Spinal cord (tissue), 10 donors: ENCODE data around the gene TBCEL. TPM values are rescaled to one million over a fixed set of nuclear protein-coding genes. Genes with fewer than 3 reads are reported as not detected.

Experiments used
- DNase-seq, 6 donors: peaks; one replicate each; pipeline versions ENCODE4 v3.0.0 to v3.0.0-alpha.2; 2013 to 2015; ENCODE audit warnings: low spot score in 6 of 6, low read depth in 4 of 6
- H3K27ac ChIP-seq: one replicate; pipeline ENCODE4 v1.5.1; 2013; ENCODE audit warnings: low read depth, low read length, control low read depth
- H3K27me3 ChIP-seq: one replicate; pipeline ENCODE4 v1.6.1; 2013; ENCODE audit warnings: low read length; ENCODE audit not compliant: control insufficient read depth, insufficient read depth
- H3K36me3 ChIP-seq: one replicate; pipeline ENCODE4 v1.6.1; 2013; ENCODE audit warnings: low read length; ENCODE audit not compliant: control insufficient read depth, insufficient read depth
- H3K4me1 ChIP-seq: one replicate; pipeline ENCODE4 v1.6.1; 2013; ENCODE audit warnings: low read length; ENCODE audit not compliant: control insufficient read depth, insufficient read depth
- H3K4me3 ChIP-seq: one replicate; pipeline ENCODE4 v1.5.1; 2013; ENCODE audit warnings: low read depth, low read length, control low read depth
- H3K9me3 ChIP-seq: one replicate; pipeline ENCODE4 v1.6.1; 2013; ENCODE audit warnings: low read length; ENCODE audit not compliant: control insufficient read depth, insufficient read depth
- whole genome bisulfite sequencing: methylation state at CpG from one replicate; pipeline ENCODE4 v1.1.5; 2013; ENCODE audit warnings: missing lambda C conversion rate; ENCODE audit not compliant: insufficient coverage; 5-methylcytosine and 5-hydroxymethylcytosine counted together
- polyA plus RNA-seq, 2 donors: library from polyadenylated mRNA; unstranded; fragments of 120-200 nt; gene quantifications; one replicate each; pipeline ENCODE4 v1.2.1, GENCODE V29; 2013; ENCODE audit not compliant: insufficient read length in 2 of 2
- total RNA-seq, 2 donors: library from RNA; depleted of rRNA in 1 of 2; stranded (reverse); fragments of 120-200 nt in 1 of 2; fragments of >200 nt in 1 of 2; gene quantifications; one replicate each; pipeline versions ENCODE4 v1.2.3 to v1.2.4, GENCODE V29; 2013 to 2014
- donor health status: healthy.

TBCEL gene
- total and polyA plus RNA-seq, 4 donors: 11.5 to 49.0 (median 28.7) TPM

DNA sequence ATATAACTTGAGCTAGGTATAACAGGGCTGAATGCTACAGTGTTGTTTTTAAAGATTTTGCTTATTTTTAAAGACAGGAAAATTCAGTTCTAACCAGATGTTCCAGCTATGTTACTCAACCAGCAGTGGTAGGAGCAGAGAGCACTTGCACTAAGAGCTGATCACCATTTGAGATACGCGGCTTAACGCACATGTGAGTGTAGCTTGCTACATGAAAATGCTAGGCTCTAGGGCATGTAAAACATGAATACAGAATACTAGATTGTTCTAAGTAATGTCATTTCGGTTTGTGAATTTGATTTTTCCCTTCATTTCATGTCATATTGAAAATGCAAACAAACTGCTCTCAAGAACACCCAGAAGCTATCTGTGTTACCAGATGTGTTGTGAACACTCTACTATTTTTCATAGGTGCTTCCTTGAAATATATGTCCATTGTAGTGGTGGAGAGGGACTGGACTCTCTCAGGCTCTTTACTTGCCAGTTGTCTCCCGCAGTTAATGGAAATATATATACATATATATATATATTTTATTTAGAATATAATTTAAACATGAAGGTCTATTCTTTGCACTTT, 66.3 kb downstream of the TBCEL start:
- peak in 1 of 6 donors; percentile 29 for DNase-seq
- no CpG with 5 or more reads among the region's 5 CpGs for WGBS

DNA sequence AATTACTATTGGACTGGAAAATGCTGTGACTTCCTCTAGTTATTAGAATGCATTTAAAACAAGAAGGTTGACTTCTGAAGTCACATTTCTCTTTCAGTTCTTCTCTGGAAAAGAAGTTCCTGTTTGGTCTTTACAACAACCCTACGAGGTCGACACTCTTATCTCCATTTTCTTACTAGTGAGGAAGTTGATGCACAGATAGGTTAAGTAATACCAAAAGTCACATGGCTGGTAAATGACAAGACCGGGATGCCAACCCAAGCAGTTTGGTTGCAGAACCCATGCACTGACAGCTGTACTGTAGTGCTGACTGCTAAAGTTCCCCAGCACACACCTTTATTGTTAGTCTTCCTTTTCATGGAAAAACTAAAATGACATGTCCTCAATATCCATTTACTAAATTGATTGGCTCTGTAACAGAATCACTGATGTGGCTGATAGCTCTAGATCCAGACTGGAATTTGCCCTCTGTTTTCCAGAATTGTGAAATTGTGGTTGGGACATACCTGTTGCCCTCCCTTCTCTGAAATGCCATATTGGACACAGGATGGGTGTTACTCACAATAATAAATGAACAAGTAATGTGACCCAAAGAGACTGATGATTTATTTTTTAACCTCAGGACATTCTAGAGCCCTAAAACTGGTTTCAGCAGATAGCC, 67.7 kb downstream of the TBCEL start:
- no peak overlapping the region for H3K4me3 ChIP-seq
- H3K9me3 ChIP-seq: no peaks in the 10 kb centered on the region
- no peaks in the 10 kb centered on the region for H3K27me3 ChIP-seq
- no peaks in the 10 kb centered on the region for H3K36me3 ChIP-seq
- WGBS: 100% methylated on average over 1 of the region's 3 CpGs
- H3K4me1 ChIP-seq: no peaks in the 10 kb centered on the region
- no peak overlapping the region for H3K27ac ChIP-seq
- no peak for DNase-seq

More for the DNA sequence above, 66.3 kb downstream of the TBCEL start:
- Histone ChIP-seq H3K4me3 (no peak overlapping the region), H3K27ac (no peak overlapping the region), H3K9me3 (no peaks in the 10 kb centered on the region), H3K36me3 (no peaks in the 10 kb centered on the region), H3K4me1 (no peaks in the 10 kb centered on the region), H3K27me3 (no peaks in the 10 kb centered on the region)

DNA sequence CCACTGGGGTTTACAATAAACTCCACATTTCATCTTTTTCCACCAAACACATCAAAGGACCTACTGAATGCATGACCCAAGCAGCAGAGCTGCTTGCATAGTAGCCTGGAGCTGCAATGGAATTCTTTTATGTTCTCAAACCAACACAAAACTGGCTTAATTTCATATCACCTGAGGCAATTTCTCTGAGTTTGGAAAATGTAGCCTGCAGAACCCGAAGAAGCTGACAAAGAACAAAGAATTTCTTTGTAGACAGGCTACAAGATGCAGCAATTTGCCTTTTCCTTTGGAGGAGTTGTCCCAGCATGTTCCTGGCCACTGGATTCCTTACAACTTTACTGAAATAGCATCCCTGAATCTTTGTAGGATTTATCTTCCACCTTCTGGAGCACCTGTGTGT, 71.7 kb downstream of the TBCEL start:
- no peaks in the 10 kb centered on the region for H3K27me3 ChIP-seq
- no peaks in the 10 kb centered on the region for H3K9me3 ChIP-seq
- H3K36me3 ChIP-seq: no peaks in the 10 kb centered on the region
- DNase-seq: no peak
- no peak overlapping the region for H3K4me3 ChIP-seq
- H3K4me1 ChIP-seq: no peaks in the 10 kb centered on the region
- no peak overlapping the region for H3K27ac ChIP-seq
- WGBS: 88% methylated on average over 1 of the region's 1 CpG

DNA sequence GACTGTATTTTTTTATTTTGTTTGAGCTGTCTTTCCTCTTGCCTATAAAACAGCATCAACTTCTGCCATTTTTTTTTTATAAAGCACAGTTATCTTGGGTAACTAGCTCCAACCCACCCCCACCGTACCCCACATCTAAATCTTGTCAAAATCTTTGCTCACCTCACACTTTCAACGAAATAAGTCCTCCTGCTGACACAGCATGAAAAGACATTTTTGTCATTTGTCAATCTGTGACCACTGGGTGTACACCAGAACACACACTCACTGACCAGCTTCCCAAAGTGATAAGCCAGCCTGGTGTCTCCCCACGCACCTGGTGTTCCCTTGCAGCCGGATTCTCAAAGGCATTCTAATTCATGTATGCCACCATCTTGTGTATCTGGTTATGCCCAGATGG, 75.5 kb downstream of the TBCEL start:
- no peaks in the 10 kb centered on the region for H3K36me3 ChIP-seq
- H3K9me3 ChIP-seq: no peaks in the 10 kb centered on the region
- no peaks in the 10 kb centered on the region for H3K4me1 ChIP-seq
- H3K27ac ChIP-seq: no peak overlapping the region
- H3K4me3 ChIP-seq: no peak overlapping the region
- 100% methylated on average over 4 of the region's 4 CpGs for WGBS
- no peaks in the 10 kb centered on the region for H3K27me3 ChIP-seq
- no peak for DNase-seq

DNA sequence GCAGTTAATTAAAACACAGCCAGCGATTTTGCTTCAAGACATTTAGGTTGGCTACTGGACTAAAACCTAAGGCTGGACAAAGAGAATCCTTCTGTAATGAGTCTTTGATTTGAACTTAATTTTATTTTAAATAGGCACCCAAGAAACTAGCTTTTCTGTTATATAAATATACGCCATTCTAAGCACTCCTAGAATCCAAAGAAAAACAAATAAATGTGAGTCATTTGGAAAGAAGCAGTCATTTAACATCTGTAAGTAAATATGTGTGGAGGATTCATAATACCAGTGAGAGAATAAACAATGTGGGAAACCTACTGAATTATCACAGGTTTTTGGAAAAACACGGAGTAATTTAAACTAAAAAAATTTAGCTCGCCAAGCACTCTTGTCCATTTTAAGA, 76.0 kb downstream of the TBCEL start:
- H3K4me3 ChIP-seq: no peak overlapping the region
- H3K27ac ChIP-seq: no peak overlapping the region
- peak in 1 of 6 donors; percentile 39 for DNase-seq
- no CpG with 5 or more reads among the region's 4 CpGs for WGBS
- no peaks in the 10 kb centered on the region for H3K9me3 ChIP-seq
- no peaks in the 10 kb centered on the region for H3K36me3 ChIP-seq
- no peaks in the 10 kb centered on the region for H3K27me3 ChIP-seq
- H3K4me1 ChIP-seq: no peaks in the 10 kb centered on the region

DNA sequence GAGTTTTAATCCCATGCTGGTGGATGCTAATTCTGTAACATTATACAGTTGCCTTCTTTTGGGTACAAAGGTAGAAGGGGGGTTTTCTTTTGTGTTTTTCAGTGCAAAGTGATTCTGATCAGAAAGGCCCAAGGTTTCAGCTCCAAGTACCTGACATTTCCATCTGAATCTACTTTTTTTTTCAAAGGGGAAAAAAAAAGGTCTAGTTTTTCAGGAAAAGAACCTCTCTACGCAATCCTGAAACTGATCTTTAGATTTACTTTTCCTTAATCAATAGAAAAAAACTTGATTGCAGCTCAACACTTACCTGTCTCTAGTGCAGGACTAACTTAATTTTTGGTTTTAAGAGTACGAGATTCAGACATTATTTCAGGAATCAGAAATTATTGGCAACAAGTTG, 77.0 kb downstream of the TBCEL start, which contains the start of gene TECTA:
Gene TECTA (plus strand): TSS at position 301 of the 400 bp plus-strand sequence. CDS start 1,423 bp downstream, outside the sequence.
- no peaks in the 10 kb centered on the region for H3K27me3 ChIP-seq
- H3K36me3 ChIP-seq: no peaks in the 10 kb centered on the region
- no CpG with 5 or more reads among the region's 2 CpGs for whole genome bisulfite sequencing
- H3K27ac ChIP-seq: no peak within 1 kb of the TSS
- no peaks in the 10 kb centered on the region for H3K9me3 ChIP-seq
- DNase-seq: no peak
- no peak within 1 kb of the TSS for H3K4me3 ChIP-seq
- H3K4me1 ChIP-seq: no peaks in the 10 kb centered on the region

DNA sequence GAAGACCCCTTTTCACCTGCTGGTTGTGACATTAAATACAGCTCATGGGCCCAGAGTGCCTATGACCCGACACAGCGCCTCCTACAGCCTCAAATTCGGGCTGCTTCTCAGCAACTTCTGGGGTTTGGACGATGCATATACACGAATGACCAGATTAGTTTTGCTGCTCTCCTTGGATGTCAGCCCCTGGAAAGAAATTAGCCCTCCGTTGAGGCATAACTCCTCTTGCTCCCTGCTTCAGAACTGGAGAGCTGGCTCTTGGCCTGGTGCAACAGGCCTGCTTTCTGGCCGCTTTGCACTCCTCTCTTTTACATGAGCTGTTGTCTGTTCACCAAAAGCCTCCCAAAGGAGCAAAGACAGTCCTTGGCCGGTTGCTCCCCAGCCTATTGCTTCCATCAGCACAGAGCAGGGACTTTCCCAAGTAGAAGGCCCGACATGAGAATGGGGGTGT, 80.4 kb downstream of the TBCEL start:
- DNase-seq: no peak
- Histone ChIP-seq H3K36me3 (peaks cover 5% of the 10 kb centered on the region), H3K27me3 (no peaks in the 10 kb centered on the region), H3K4me3 (no peak overlapping the region), H3K9me3 (no peaks in the 10 kb centered on the region), H3K27ac (peak overlapping the region; percentile 48), H3K4me1 (no peaks in the 10 kb centered on the region)
- 73% methylated on average over 9 of the region's 9 CpGs for WGBS

DNA sequence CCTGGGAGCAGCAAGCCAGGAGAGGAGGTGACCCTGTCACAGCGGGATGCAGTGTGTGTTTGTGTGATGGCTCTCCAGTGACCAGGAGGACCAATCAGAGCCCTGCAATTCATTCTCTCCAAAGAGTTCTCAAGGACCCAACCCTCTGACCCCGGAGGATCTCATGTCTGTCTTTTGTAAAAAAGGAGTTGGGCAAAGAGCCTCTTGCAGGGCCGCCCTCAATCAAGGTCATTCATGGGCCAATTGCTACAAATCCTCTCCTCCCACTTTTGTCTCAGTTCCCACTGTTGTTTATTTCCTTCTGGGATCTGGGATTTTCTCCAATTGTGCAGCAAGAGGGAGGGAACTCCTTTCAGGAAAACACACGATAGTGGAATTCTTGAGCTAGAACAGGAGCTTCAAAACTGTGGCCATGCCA, 81.2 kb downstream of the TBCEL start:
- Histone ChIP-seq H3K4me3 (no peak overlapping the region), H3K36me3 (peaks cover 5% of the 10 kb centered on the region), H3K27me3 (no peaks in the 10 kb centered on the region), H3K9me3 (no peaks in the 10 kb centered on the region), H3K4me1 (no peaks in the 10 kb centered on the region), H3K27ac (peak overlapping the region; percentile 48)
- DNase-seq: peak in 1 of 6 donors; percentile 80
- WGBS: 23% methylated on average over 1 of the region's 4 CpGs

DNA sequence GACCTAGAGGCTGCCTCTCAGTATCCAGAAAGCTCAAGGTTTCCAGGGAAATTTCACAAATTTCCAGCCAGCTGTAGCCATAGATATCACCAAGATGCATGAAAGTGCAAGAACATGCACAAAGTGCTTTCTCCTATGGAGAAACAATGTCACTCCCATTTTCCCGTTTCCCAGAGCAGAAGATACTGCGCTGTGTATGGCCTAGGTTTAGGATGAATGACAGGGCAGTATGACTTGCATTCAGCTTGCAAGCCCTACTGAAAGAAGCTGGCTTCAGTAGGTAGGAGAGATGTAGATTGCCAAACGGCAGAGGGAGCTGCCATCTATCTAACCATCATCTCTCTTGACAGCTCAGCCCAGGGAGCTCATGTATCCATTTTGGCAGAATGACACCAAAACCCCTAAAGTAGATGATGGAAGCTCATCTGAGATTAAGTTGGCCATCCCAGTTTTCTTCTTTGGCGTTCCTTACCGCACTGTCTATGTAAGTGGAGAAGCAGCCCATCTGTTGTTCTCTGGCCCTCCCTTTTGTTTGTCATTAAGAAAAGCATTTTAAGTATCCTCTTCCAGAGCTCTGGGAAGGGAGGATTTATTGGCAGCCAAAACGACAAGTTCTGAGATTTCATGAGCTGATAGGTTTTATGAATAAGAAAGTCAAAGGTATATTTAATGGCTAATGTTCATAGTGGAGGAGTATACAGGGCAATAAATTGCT, 81.7 kb downstream of the TBCEL start:
- H3K27me3 ChIP-seq: no peaks in the 10 kb centered on the region
- peak in 1 of 6 donors; percentile 20 for DNase-seq
- WGBS: no CpG with 5 or more reads among the region's 6 CpGs
- H3K4me3 ChIP-seq: no peak overlapping the region
- no peaks in the 10 kb centered on the region for H3K9me3 ChIP-seq
- H3K27ac ChIP-seq: no peak overlapping the region
- H3K36me3 ChIP-seq: peaks cover 5% of the 10 kb centered on the region
- no peaks in the 10 kb centered on the region for H3K4me1 ChIP-seq
